Measurements from ENCODE around the gene SNRNP70.
"Not testable (repeated sequence)": the region's sequence is repeated elsewhere in the genome, so short reads cannot be mapped to it uniquely, and the experiment has no call there.

Gene SNRNP70

GRCh38 chr19:49064768-49065611, 20.3 kb upstream of the SNRNP70 start, which contains the start of gene NTF4:
TSS of gene NTF4 (minus strand) at chr19:49064818. CDS start at chr19:49061997, 2,821 bp downstream.
- DNase-seq, result no peak

- no peak for DNase-seq
These were observed 19.2 kb upstream of the SNRNP70 start for GRCh38 chr19:49065905-49066512.

GRCh38 chr19:49067554-49067953, 17.7 kb upstream of the SNRNP70 start:
- DNase-seq, result no peak

DNA sequence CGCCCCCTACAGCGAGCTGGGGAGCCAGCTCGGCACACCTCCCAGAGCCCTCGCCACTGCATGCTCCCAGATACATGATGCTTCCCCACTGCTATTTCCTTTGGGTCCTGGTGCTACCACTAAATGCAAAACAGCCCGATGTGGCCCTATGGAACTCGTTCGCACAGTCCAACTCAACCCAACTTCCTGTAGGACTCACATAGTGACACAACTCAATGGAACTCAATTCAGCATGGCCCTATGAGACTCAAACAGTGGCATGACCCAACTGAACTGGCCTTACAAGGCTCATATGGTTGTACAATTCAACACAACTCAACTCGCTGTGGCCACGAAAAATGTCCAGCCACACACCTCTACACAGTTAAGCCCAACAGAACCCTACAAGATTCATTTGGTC, 16.2 kb upstream of the SNRNP70 start:
- DNase-seq, result no peak

DNA sequence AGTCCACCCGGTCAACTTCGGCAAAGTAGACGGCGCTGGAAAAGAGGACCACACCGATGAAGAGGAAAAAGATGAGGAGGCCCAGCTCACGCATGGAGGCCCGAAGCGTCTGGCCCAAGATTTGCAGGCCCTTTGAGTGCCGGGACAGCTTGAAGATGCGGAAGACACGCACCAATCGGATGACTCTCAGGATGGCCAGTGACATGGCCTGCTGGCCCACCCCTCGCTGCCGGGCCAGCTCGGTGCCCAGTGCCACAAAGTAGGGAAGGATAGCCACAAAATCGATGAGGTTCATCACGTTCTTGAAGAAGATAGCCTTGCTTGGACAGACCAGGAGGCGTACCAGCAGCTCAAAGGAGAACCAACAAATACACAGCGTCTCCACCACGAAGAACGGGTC, 14.8 kb upstream of the SNRNP70 start:
- no peak for DNase-seq

- peak; percentile 30 for DNase-seq
These were observed 13.2 kb upstream of the SNRNP70 start for GRCh38 chr19:49071860-49072547.

- no peak for DNase-seq
These were observed 11.5 kb upstream of the SNRNP70 start for GRCh38 chr19:49073514-49074378.

DNA sequence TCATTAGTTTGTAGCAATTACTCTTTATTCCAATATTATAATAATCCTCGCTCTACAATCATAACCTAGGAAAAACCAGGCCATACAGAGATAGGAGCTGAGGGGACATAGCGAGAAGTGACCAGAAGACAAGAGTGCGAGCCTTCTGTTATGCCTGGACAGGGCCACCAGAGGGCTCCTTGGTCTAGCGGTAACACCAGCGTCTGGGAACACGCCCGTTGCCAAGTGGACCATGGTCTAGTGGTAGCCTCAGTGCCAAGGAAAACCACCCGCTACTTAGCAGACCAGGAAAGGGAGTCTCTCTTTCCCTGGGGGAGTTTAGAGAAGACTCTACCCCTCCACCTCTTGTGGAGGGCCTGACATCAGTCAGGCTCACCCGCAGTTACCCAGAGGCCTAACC, 10.4 kb upstream of the SNRNP70 start:
- DNase-seq, result not testable (repeated sequence)

GRCh38 chr19:49080392-49080791, 4.9 kb upstream of the SNRNP70 start:
- DNase-seq, result no peak

DNA sequence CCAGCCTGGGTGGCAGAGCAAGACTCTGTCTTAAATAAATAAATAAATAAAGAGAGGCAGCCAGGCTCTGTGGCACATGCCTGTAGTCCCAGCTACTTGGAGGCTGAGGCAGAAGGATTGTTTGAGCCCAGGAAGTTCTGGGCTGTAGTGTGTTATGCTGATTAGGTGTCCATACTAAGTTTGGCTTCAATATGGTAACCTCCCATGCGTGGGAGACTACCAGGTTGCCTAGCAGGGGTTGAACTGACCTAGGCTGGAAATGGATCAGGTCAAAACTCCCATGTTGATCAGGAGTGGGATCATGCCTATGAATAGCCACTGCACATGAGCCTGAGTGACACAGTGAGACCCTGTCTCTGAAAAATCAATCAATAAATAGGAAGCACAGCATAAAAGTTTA, 4.0 kb upstream of the SNRNP70 start:
- DNase-seq, result no peak

GRCh38 chr19:49084206-49085019, 838 bp upstream of the SNRNP70 start:
- no peak for DNase-seq

GRCh38 chr19:49085868-49086232, 599 bp downstream of the SNRNP70 start:
- DNase-seq, result no peak

DNA sequence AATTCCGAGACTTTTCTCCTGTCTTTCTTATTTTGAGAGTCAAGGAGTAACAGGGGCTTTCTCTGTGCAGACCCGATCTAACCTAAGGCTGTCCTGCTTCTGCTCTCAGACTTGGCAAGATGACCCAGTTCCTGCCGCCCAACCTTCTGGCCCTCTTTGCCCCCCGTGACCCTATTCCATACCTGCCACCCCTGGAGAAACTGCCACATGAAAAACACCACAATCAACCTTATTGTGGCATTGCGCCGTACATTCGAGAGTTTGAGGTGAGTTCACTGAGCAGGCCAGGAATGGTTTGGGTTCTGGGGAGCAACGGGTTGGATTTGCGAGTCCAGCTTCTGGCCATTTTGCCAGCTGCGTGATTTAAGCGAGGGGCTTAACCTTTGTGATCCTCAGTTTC, 1.0 kb downstream of the SNRNP70 start:
- no peak for DNase-seq

GRCh38 chr19:49091391-49092038, 6.3 kb downstream of the SNRNP70 start:
- no peak for DNase-seq

GRCh38 chr19:49092686-49093085, 7.4 kb downstream of the SNRNP70 start:
- DNase-seq, result no peak

- DNase-seq, result no peak
These were observed 9.5 kb downstream of the SNRNP70 start for GRCh38 chr19:49094505-49095482.

- DNase-seq, result peak; percentile 67
These were observed 12.4 kb downstream of the SNRNP70 start for GRCh38 chr19:49097453-49098288.

GRCh38 chr19:49098795-49099194, 13.5 kb downstream of the SNRNP70 start:
- no peak for DNase-seq

- no peak for DNase-seq
These were observed 15.9 kb downstream of the SNRNP70 start for GRCh38 chr19:49101160-49101559.
